IPS DF 6.9 (cell line): ENCODE results near the gene LCOR.

Experiments
- DNase-seq: peaks from one replicate; pipeline ENCODE4 v3.0.0-alpha.2; 2013; ENCODE audit warnings: low read depth, low spot score
- H3K27ac ChIP-seq: one replicate; pipeline ENCODE4 v1.5.1; 2013; ENCODE audit warnings: low read length, control low read depth
- H3K27me3 ChIP-seq: 2 replicates; pipeline ENCODE4 v1.6.1; 2013; ENCODE audit warnings: mild to moderate bottlenecking, low read length; ENCODE audit not compliant: control insufficient read depth, insufficient read depth
- H3K36me3 ChIP-seq: 2 replicates; pipeline ENCODE4 v1.6.1; 2013; ENCODE audit warnings: low read length; ENCODE audit not compliant: control insufficient read depth, insufficient read depth
- H3K4me1 ChIP-seq: 2 replicates; pipeline ENCODE4 v1.6.1; 2013; ENCODE audit warnings: low read length; ENCODE audit not compliant: control insufficient read depth, insufficient read depth
- H3K4me3 ChIP-seq: 2 replicates; pipeline ENCODE4 v1.5.1; 2013; ENCODE audit warnings: mild to moderate bottlenecking, low read length
- H3K9me3 ChIP-seq: 2 replicates; pipeline ENCODE4 v1.6.1; 2013; ENCODE audit warnings: low read length, inconsistent platforms; ENCODE audit not compliant: control insufficient read depth, insufficient read depth
- WGBS: extraction: QIAGEN DNeasy Blood & Tissue Kit; methylation state at CpG from one replicate; pipeline ENCODE4 v1.1.7; 2013; ENCODE audit warnings: mixed read lengths, missing lambda C conversion rate; ENCODE audit not compliant: insufficient read length, insufficient coverage; 5-methylcytosine and 5-hydroxymethylcytosine counted together

Gene LCOR

GRCh38 chr10:96889415-96890171 is 57.5 kb downstream of the LCOR start:
- H3K4me1 ChIP-seq, result no peaks in the 10 kb centered on the region; the same call in 1 of the 2 replicates
- no peak overlapping the region for H3K4me3 ChIP-seq
- no peaks in the 10 kb centered on the region for H3K27me3 ChIP-seq
- DNase-seq, result no peak
- no peak overlapping the region for H3K27ac ChIP-seq
- no peaks in the 10 kb centered on the region for H3K36me3 ChIP-seq
- WGBS, result no CpG with 5 or more reads among the region's 12 CpGs
- no peaks in the 10 kb centered on the region for H3K9me3 ChIP-seq

DNA sequence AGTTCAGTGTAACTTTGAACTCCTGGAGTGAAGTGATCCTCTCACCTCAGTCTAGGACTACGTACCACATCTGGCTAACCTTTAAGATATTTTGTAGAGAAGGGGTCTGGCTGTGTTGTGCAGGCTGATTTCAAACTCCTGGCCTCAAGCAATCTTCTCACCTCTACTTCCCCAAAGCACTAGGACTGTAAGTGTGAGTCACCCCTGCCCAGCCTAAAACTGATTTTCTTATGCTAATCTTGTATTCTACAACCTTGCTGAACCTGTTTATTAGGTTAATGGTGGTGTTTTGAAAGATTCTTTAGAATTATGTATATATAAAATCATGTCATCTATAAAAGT is 58.0 kb downstream of the LCOR start:
- no peaks in the 10 kb centered on the region for H3K27me3 ChIP-seq
- no peak for DNase-seq
- H3K4me1 ChIP-seq, result no peaks in the 10 kb centered on the region
- H3K36me3 ChIP-seq, result no peaks in the 10 kb centered on the region
- no peaks in the 10 kb centered on the region for H3K9me3 ChIP-seq
- no peak overlapping the region for H3K27ac ChIP-seq
- no peak overlapping the region for H3K4me3 ChIP-seq
- WGBS, result no CpG with 5 or more reads among the region's 1 CpG

- no peak for DNase-seq
Measured at GRCh38 chr10:96890580-96890979, 58.5 kb downstream of the LCOR start.

GRCh38 chr10:96891840-96892239 is 59.7 kb downstream of the LCOR start:
- no CpG with 5 or more reads among the region's 4 CpGs for WGBS
- H3K9me3 ChIP-seq, result no peaks in the 10 kb centered on the region

More at GRCh38 chr10:96890580-96890979, 58.5 kb downstream of the LCOR start:
- Histone ChIP-seq H3K4me3 (no peak overlapping the region), H3K36me3 (no peaks in the 10 kb centered on the region), H3K27ac (no peak overlapping the region), H3K4me1 (no peaks in the 10 kb centered on the region), H3K9me3 (no peaks in the 10 kb centered on the region), H3K27me3 (no peaks in the 10 kb centered on the region)
- no CpG with 5 or more reads among the region's 3 CpGs for WGBS

GRCh38 chr10:96895662-96896424 is 63.7 kb downstream of the LCOR start:
- 100% methylated on average over 1 of the region's 6 CpGs for WGBS
- Histone ChIP-seq H3K4me3 (no peak overlapping the region), H3K9me3 (no peaks in the 10 kb centered on the region), H3K27ac (no peak overlapping the region), H3K27me3 (no peaks in the 10 kb centered on the region), H3K4me1 (no peaks in the 10 kb centered on the region), H3K36me3 (no peaks in the 10 kb centered on the region)
- no peak for DNase-seq

More at GRCh38 chr10:96891840-96892239, 59.7 kb downstream of the LCOR start:
- Histone ChIP-seq H3K4me1 (no peaks in the 10 kb centered on the region), H3K27me3 (no peaks in the 10 kb centered on the region), H3K4me3 (no peak overlapping the region), H3K27ac (no peak overlapping the region), H3K36me3 (no peaks in the 10 kb centered on the region)
- DNase-seq, result no peak

DNA sequence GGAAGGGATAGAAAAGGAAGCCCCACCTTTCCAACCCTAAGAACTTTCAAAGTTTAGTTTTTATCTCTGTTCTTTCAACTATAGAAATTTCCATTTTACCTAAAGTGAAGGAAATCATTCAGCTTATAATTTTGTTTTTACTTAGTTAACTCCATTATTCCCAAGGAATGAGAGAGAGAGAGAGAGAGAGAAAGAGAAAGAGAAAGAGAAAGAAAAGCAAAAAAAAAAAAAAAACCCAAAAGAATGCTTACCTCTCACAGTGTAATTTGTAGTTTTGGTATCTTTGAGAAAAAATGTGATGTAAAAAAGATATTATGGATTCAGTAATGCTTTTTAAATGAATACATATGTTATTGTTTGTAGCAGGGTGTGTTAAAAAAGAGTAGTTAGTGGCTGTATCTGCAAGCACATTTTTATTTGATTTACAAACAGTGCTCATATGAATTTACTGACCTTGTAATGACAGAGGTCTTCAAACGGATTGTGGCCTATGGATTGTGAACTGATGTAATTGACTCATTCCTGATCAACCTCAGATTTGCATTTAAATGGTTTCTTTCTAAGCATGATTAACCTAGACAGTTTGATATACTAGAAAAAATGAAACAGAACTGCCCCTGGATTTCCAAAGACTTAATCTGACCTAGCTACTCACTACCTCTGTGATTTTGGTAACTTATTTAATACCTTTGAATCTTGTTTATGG is 64.9 kb downstream of the LCOR start:
- no peak overlapping the region for H3K4me3 ChIP-seq
- no CpG with 5 or more reads among the region's 1 CpG for WGBS

GRCh38 chr10:96902117-96902516 is 70.0 kb downstream of the LCOR start:
- no peak overlapping the region for H3K27ac ChIP-seq
- no peaks in the 10 kb centered on the region for H3K4me1 ChIP-seq
- WGBS, result no CpG with 5 or more reads among the region's 1 CpG
- no peaks in the 10 kb centered on the region for H3K36me3 ChIP-seq
- no peak overlapping the region for H3K4me3 ChIP-seq
- H3K27me3 ChIP-seq, result no peaks in the 10 kb centered on the region
- no peaks in the 10 kb centered on the region for H3K9me3 ChIP-seq
- no peak for DNase-seq

More for the DNA sequence above, 64.9 kb downstream of the LCOR start:
- H3K9me3 ChIP-seq, result no peaks in the 10 kb centered on the region
- H3K36me3 ChIP-seq, result no peaks in the 10 kb centered on the region
- no peak overlapping the region for H3K27ac ChIP-seq
- H3K27me3 ChIP-seq, result no peaks in the 10 kb centered on the region
- DNase-seq, result no peak
- H3K4me1 ChIP-seq, result no peaks in the 10 kb centered on the region

DNA sequence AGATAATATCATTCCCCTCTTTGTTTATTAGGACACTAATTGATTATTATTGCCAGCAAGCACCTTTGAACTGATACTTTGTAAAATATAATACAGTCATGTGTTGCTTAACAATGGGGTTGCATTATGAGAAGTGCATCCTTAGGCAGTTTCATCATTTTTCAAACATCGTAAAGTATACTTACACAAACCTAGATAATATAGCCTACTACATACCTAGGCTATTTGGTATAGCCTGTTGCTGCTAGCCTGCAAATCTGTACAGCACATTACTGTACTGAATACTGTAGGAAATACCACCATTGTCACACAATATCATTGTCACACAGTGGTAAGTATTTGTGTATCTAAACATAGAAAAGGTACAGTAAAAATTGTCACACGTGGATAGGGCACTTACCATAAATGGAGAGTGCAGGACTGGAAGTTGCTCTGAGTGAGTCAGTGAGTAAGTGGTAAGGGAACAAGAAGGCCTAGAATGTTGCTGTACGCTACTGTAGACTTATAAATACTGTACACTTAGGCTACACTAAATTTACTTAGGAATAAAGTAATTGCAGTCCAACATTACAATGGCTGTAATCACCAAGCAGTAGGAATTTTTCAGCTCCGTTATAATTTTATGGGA is 70.7 kb downstream of the LCOR start:
- no CpG with 5 or more reads among the region's 4 CpGs for WGBS
- H3K27ac ChIP-seq, result no peak overlapping the region
- no peaks in the 10 kb centered on the region for H3K36me3 ChIP-seq
- no peaks in the 10 kb centered on the region for H3K9me3 ChIP-seq
- no peaks in the 10 kb centered on the region for H3K27me3 ChIP-seq
- H3K4me3 ChIP-seq, result no peak overlapping the region
- DNase-seq, result no peak
- no peaks in the 10 kb centered on the region for H3K4me1 ChIP-seq

DNA sequence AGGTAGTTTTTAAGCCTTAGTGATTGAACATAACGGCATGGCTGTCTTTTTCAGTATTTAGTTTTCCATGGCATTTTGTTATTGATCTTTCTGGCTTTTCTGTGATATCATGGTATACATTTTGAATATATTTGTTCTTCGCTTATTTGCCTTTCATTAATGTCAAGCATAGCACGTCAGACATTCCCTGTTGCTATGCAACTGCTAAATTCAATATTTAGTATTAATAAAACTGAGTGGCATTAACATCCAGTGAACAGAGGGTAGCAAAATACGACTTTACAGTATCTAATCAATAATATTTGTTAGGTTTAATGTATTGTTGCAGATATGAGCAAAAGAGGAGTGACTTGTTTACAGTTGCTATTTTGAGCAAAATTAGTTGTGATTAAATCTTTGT is 72.5 kb downstream of the LCOR start:
- H3K4me3 ChIP-seq, result no peak overlapping the region
- no peaks in the 10 kb centered on the region for H3K4me1 ChIP-seq
- no peak overlapping the region for H3K27ac ChIP-seq
- H3K9me3 ChIP-seq, result no peaks in the 10 kb centered on the region
- H3K27me3 ChIP-seq, result no peaks in the 10 kb centered on the region
- DNase-seq, result no peak
- H3K36me3 ChIP-seq, result no peaks in the 10 kb centered on the region
- no CpG with 5 or more reads among the region's 4 CpGs for WGBS

GRCh38 chr10:96906864-96907263 is 74.8 kb downstream of the LCOR start:
- Histone ChIP-seq H3K27me3 (no peaks in the 10 kb centered on the region), H3K27ac (no peak overlapping the region), H3K4me3 (no peak overlapping the region), H3K36me3 (no peaks in the 10 kb centered on the region), H3K9me3 (no peaks in the 10 kb centered on the region), H3K4me1 (no peaks in the 10 kb centered on the region)
- no peak for DNase-seq
